Endodermal cell (in vitro differentiated cells): ENCODE data around the gene BAZ2A. TPM values are rescaled to one million over a fixed set of nuclear protein-coding genes. Genes with fewer than 3 reads are reported as not detected.
A peak's percentile ranks its signal among the peaks of the same experiment; 100 is the strongest.

Experiments used
- DNase-seq: peaks from one replicate; pipeline ENCODE4 v3.0.0-alpha.2; 2017
- H3K27ac ChIP-seq: 2 replicates; pipeline ENCODE4 v1.5.1; 2013; ENCODE audit warnings: mild to moderate bottlenecking, low read depth, low read length, moderate library complexity
- H3K27me3 ChIP-seq: 2 replicates; pipeline ENCODE4 v1.6.1; 2013; ENCODE audit warnings: mild to moderate bottlenecking, low read length, moderate library complexity; ENCODE audit not compliant: insufficient read depth, control insufficient read depth, poor library complexity, severe bottlenecking
- H3K36me3 ChIP-seq: 2 replicates; pipeline ENCODE4 v1.7.0; 2013; ENCODE audit warnings: mild to moderate bottlenecking, low read length, moderate library complexity; ENCODE audit not compliant: control insufficient read depth, insufficient read depth
- H3K4me1 ChIP-seq: one replicate; pipeline ENCODE4 v1.7.0; 2013; ENCODE audit warnings: low read length; ENCODE audit not compliant: control insufficient read depth, insufficient read depth
- H3K4me3 ChIP-seq: 2 replicates; pipeline ENCODE4 v1.5.1; 2013; ENCODE audit warnings: mild to moderate bottlenecking, low read length, moderate library complexity
- H3K9ac ChIP-seq: 2 replicates; pipeline ENCODE4 v1.6.1; 2013; ENCODE audit warnings: mild to moderate bottlenecking, low read length, moderate library complexity; ENCODE audit not compliant: poor library complexity, severe bottlenecking; ENCODE audit errors: extremely low read depth
- H3K9me3 ChIP-seq: 2 replicates; pipeline ENCODE4 v1.6.1; 2013; ENCODE audit warnings: mild to moderate bottlenecking, low read length, moderate library complexity; ENCODE audit not compliant: control insufficient read depth
- H3K27ac Mint-ChIP-seq: 2 replicates; pipeline ENCODE4 v1.8.0; 2020; ENCODE audit warnings: mixed read lengths
- H3K27me3 Mint-ChIP-seq: 2 replicates; pipeline ENCODE4 v1.8.0; 2021; ENCODE audit warnings: mild to moderate bottlenecking, mixed read lengths; ENCODE audit not compliant: insufficient read depth
- H3K36me3 Mint-ChIP-seq: 2 replicates; pipeline ENCODE4 v1.8.0; 2020; ENCODE audit warnings: low read depth, mixed read lengths
- H3K4me1 Mint-ChIP-seq: 2 replicates; pipeline ENCODE4 v1.8.0; 2020; ENCODE audit warnings: mixed read lengths
- H3K4me3 Mint-ChIP-seq: 2 replicates; pipeline ENCODE4 v1.8.0; 2020; ENCODE audit warnings: mild to moderate bottlenecking, moderate library complexity, mixed read lengths
- H3K9me3 Mint-ChIP-seq: 2 replicates; pipeline ENCODE4 v1.8.0; 2020; ENCODE audit warnings: mild to moderate bottlenecking, mixed read lengths
- WGBS, 2 experiments: methylation state at CpG; one replicate each; pipeline versions ENCODE4 v1.1.5 to v1.1.7; 2013; ENCODE audit warnings: missing lambda C conversion rate in 2 of 2, mixed read lengths in 1 of 2; ENCODE audit not compliant: insufficient coverage in 1 of 2, insufficient read length in 1 of 2; 5-methylcytosine and 5-hydroxymethylcytosine counted together
- total RNA-seq, 2 donors: library from RNA; stranded (reverse); fragmentation: NEBNext Ultra II Directional in 1 of 2; extraction: Animal tissue kit (Norgen Biotek cat#: 25700) in 1 of 2; gene quantifications; 2 replicates in 1 of 2; 3 replicates in 1 of 2; pipeline ENCODE4 v1.2.1, GENCODE V29; 2021
- TF ChIP-seq, protein P1 (sequence below): fragments of 200-600 bp; sonication (generic); conservative IDR thresholded peaks from 2 replicates; pipeline ENCODE4 v1.5.0; 2021; ENCODE audit warnings: antibody characterized with exemption, mild to moderate bottlenecking

BAZ2A gene
- total RNA-seq, 2 donors from 2014 or later = 125 to 137 TPM

DNA sequence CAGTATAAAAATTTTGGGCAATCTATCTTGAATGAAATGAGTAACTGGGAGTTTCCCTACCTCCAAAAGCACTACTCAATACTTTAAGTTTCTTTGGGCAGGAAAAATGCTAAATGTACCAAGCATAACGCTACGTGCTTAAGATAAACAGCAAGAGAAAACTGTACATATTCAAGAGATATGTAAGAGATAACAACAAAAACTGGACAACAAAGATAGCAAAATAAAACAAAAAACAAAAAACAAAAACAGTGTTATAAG lies 38.0 kb upstream of the BAZ2A start:
- no peaks in the 10 kb centered on the region for H3K4me1 ChIP-seq
- no peak overlapping the region for H3K27ac ChIP-seq
- 100% methylated on average over 2 of the region's 2 CpGs for WGBS, 2 experiments
- no peaks in the 10 kb centered on the region for H3K9me3 Mint-ChIP-seq
- peaks cover 2% of the 10 kb centered on the region for H3K4me1 Mint-ChIP-seq
- no peaks in the 10 kb centered on the region for H3K9me3 ChIP-seq
- peaks cover 79% of the 10 kb centered on the region for H3K36me3 Mint-ChIP-seq
- TF ChIP-seq, protein P1, sequence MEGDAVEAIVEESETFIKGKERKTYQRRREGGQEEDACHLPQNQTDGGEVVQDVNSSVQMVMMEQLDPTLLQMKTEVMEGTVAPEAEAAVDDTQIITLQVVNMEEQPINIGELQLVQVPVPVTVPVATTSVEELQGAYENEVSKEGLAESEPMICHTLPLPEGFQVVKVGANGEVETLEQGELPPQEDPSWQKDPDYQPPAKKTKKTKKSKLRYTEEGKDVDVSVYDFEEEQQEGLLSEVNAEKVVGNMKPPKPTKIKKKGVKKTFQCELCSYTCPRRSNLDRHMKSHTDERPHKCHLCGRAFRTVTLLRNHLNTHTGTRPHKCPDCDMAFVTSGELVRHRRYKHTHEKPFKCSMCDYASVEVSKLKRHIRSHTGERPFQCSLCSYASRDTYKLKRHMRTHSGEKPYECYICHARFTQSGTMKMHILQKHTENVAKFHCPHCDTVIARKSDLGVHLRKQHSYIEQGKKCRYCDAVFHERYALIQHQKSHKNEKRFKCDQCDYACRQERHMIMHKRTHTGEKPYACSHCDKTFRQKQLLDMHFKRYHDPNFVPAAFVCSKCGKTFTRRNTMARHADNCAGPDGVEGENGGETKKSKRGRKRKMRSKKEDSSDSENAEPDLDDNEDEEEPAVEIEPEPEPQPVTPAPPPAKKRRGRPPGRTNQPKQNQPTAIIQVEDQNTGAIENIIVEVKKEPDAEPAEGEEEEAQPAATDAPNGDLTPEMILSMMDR = no peak
- no peaks in the 10 kb centered on the region for H3K27me3 ChIP-seq
- H3K4me3 Mint-ChIP-seq = no peak overlapping the region
- H3K36me3 ChIP-seq = peaks cover 97% of the 10 kb centered on the region
- no peaks in the 10 kb centered on the region for H3K27me3 Mint-ChIP-seq
- H3K27ac Mint-ChIP-seq = no peak overlapping the region
- no peak for DNase-seq
- no peak overlapping the region for H3K4me3 ChIP-seq
- H3K9ac ChIP-seq = no peak overlapping the region

DNA sequence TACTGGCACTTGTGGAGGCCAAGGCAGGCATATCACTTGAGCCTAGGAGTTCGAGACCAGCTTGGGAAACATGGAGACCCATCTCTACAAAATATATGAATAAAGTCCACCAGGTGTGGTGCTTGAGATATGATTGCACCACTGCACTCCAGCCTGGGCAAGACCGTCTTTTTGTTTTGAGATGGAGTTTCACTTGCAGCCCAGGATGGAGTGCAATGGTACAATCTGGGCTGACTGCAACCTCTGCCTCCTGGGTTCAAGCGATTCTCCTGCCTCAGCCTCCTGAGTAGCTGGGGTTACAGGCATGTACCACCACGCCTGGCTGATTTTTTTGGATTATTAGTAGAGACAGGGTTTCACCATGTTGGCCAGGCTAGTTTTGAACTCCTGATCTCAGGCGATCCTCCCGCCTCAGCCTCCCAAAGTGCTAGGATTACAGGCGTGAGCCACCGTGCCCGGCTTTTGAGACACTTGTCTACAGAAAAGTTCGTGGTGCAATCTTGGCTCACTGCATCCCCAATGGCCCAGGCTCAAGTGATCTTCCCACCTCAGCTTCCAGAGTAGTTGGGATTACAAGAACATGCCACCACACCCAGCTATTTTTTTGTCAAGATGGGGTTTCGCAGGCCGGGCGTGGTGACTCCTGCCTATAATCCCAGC lies 32.0 kb upstream of the BAZ2A start:
- Histone ChIP-seq H3K4me3 (no peak overlapping the region), H3K9me3 (no peaks in the 10 kb centered on the region), H3K27me3 (no peaks in the 10 kb centered on the region), H3K36me3 (peaks cover 52% of the 10 kb centered on the region), H3K4me1 (no peaks in the 10 kb centered on the region), H3K27ac (no peak overlapping the region), H3K9ac (no peak overlapping the region)
- 91 to 95% methylated on average over 11 to 13 of the region's 13 CpGs for WGBS, 2 experiments
- TF ChIP-seq, protein P1 = no peak
- Mint-ChIP-seq H3K27me3 (no peaks in the 10 kb centered on the region), H3K27ac (no peak overlapping the region), H3K9me3 (no peaks in the 10 kb centered on the region), H3K36me3 (peaks cover 30% of the 10 kb centered on the region), H3K4me3 (no peak overlapping the region), H3K4me1 (no peaks in the 10 kb centered on the region)
- peak; percentile 47 for DNase-seq

DNA sequence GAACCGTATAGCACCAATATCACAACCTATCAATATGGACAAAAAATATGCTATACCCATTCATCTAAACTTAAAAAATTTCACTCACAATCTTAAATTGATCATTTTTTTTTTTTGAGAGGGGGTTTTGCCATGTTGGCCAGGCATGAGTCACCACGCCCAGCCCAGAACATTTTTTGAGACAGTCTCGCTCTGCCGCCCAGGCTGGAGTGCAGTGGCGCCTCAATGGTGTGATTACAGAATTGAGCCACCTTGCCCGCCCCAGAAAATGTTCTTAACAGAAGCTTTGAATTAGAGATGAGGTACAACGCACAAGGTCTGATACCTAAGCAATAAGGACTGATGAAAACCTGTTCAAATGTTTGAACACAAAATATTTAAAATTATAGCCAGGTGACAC lies 31.4 kb upstream of the BAZ2A start:
- TF ChIP-seq, protein P1 = no peak
- no peak overlapping the region for H3K9ac ChIP-seq
- no peaks in the 10 kb centered on the region for H3K4me1 ChIP-seq
- no peaks in the 10 kb centered on the region for H3K9me3 ChIP-seq
- Mint-ChIP-seq H3K4me3 (no peak overlapping the region), H3K36me3 (peaks cover 27% of the 10 kb centered on the region), H3K27ac (no peak overlapping the region), H3K27me3 (no peaks in the 10 kb centered on the region), H3K9me3 (no peaks in the 10 kb centered on the region), H3K4me1 (no peaks in the 10 kb centered on the region)
- no peak overlapping the region for H3K27ac ChIP-seq
- peaks cover 47% of the 10 kb centered on the region for H3K36me3 ChIP-seq
- H3K27me3 ChIP-seq = no peaks in the 10 kb centered on the region
- 94 to 95% methylated on average over 6 to 7 of the region's 7 CpGs for WGBS, 2 experiments
- DNase-seq = peak; percentile 44
- H3K4me3 ChIP-seq = no peak overlapping the region
